Panc1 (cell line): ENCODE results near the gene PRSS22. TPM values are rescaled to one million over a fixed set of nuclear protein-coding genes. Genes with fewer than 3 reads are reported as not detected.

Experiments
- ATAC-seq: fragments of 200-7000 bp; cut with Tn5 transposase; 2 replicates; pipeline ENCODE4 v1.9.1; 2020; ENCODE audit warnings: mild to moderate bottlenecking, moderate library complexity
- BruUV-seq: library from RNA; stranded (reverse); fragments of 400-500 nt; replicated peaks from 2 replicates; lab custom pipeline; 2021; lab: Mats Ljungman, UMichigan
- CTCF ChIA-PET: fragments of 300-600 bp; sonication (Branson Sonifier 250); formaldehyde crosslinking; loops from one replicate; lab custom pipeline; 2022; ENCODE audit warnings: antibody characterized with exemption; lab: Charles Lee
- POLR2A ChIA-PET: fragments of 300-600 bp; sonication (Branson Sonifier 250); formaldehyde crosslinking; loops from one replicate; lab custom pipeline; 2022; ENCODE audit warnings: antibody characterized with exemption; lab: Charles Lee
- DNase-seq: peaks from one replicate; pipeline ENCODE4 v3.0.0-alpha.2; 2010; ENCODE audit warnings: low read depth, low spot score
- H3K27ac ChIP-seq: 2 replicates; pipeline ENCODE4 v1.5.1; 2011; ENCODE audit warnings: mild to moderate bottlenecking, low read length, inconsistent platforms
- H3K27me3 ChIP-seq: fragments of 200-500 bp; sonication (Bioruptor generic); 2 replicates; pipeline ENCODE4 v1.6.0; 2014; ENCODE audit warnings: low read length, inconsistent platforms; ENCODE audit not compliant: control insufficient read depth, insufficient read depth
- H3K36me3 ChIP-seq: fragments of 200-500 bp; sonication (Bioruptor generic); 2 replicates; pipeline ENCODE4 v1.5.1; 2014; ENCODE audit warnings: inconsistent platforms, mild to moderate bottlenecking, low read length, moderate library complexity; ENCODE audit not compliant: control insufficient read depth, insufficient read depth
- H3K4me1 ChIP-seq: 2 replicates; pipeline ENCODE4 v1.5.1; 2011; ENCODE audit warnings: inconsistent platforms, mild to moderate bottlenecking, low read length, moderate library complexity; ENCODE audit not compliant: control insufficient read depth, insufficient read depth
- H3K4me3 ChIP-seq, 2 experiments: 2 replicates each; pipeline ENCODE4 v1.5.1; 2011 to 2012; ENCODE audit warnings: low read depth in 2 of 2, low read length in 2 of 2, mild to moderate bottlenecking in 2 of 2, inconsistent platforms in 1 of 2, moderate library complexity in 1 of 2
- H3K9me3 ChIP-seq: fragments of 200-500 bp; sonication (Bioruptor generic); 2 replicates; pipeline ENCODE4 v1.5.1; 2014; ENCODE audit warnings: low read depth, mild to moderate bottlenecking, inconsistent platforms, low read length, moderate library complexity; ENCODE audit not compliant: control insufficient read depth, insufficient read depth
- CTCF ChIP-seq: fragments of 450-650 bp; IDR thresholded peaks from 2 replicates; pipeline ENCODE4 v1.5.1; 2017; ENCODE audit warnings: mild to moderate bottlenecking
- POLR2AphosphoS5 ChIP-seq: IDR thresholded peaks from 2 replicates; pipeline ENCODE4 v1.6.1; 2012; ENCODE audit warnings: mild to moderate bottlenecking, low read depth, low read length, moderate library complexity
- REST ChIP-seq, 2 experiments: IDR thresholded peaks; 2 replicates each; pipeline ENCODE4 v1.6.1; 2011 to 2012; ENCODE audit warnings: low read depth in 2 of 2, control low read depth in 1 of 2, low read length in 1 of 2, mild to moderate bottlenecking in 1 of 2, moderate library complexity in 1 of 2; ENCODE audit not compliant: insufficient read depth in 1 of 2
- SIN3A ChIP-seq: IDR thresholded peaks from 2 replicates; pipeline ENCODE4 v1.6.1; 2012; ENCODE audit warnings: low read depth, mild to moderate bottlenecking, low read length, moderate library complexity, borderline replicate concordance; ENCODE audit not compliant: insufficient read depth
- TCF7L2 ChIP-seq: IDR thresholded peaks from 2 replicates; pipeline ENCODE4 v1.6.1; 2011; ENCODE audit warnings: mild to moderate bottlenecking, low read depth, low read length, inconsistent platforms
- in situ Hi-C: cut with HindIII; loops from 2 replicates; pipeline ENCODE4 v1.10.0; 2016; ENCODE audit warnings: low sequenced_read_pairs, low pct_unique_long_range_greater_than_20kb
- intact Hi-C: fragments of 100-400 bp; cut with micrococcal nuclease; formaldehyde crosslinking; loops from one replicate; pipeline ENCODE4 v1.10.0; 2022; ENCODE audit not compliant: unreplicated experiment
- total RNA-seq: library from RNA; stranded (reverse); gene quantifications from one replicate; pipeline ENCODE4 v1.2.1, GENCODE V29; 2021; ENCODE audit not compliant: unreplicated experiment

PRSS22 gene
- total RNA-seq, 1 experiment from 2014 or later = 23.9 TPM

- in situ Hi-C loops (no loop called here), intact Hi-C loops (no loop called here)
- Histone ChIP-seq H3K27ac (peak overlapping the region; percentile 83), H3K4me1 (peaks cover 34% of the 10 kb centered on the region), H3K27me3 (no peaks in the 10 kb centered on the region), H3K36me3 (no peaks in the 10 kb centered on the region), H3K9me3 (no peaks in the 10 kb centered on the region), H3K4me3 (no peak overlapping the region)
- no peak for TF ChIP-seq SIN3A
- no peak for TF ChIP-seq CTCF
- no peak for TF ChIP-seq POLR2AphosphoS5
- no peak for TF ChIP-seq TCF7L2
- TF ChIP-seq REST (IDR thresholded peaks at IDR 0.05; ENCODE audit: insufficient read depth in 1 of 2, low read depth in 2 of 2, low read length in 1 of 2) = no peak
- BruUV-seq = no TSS peak
- ChIA-PET CTCF (interaction anchor here (1.4 kb wide), 1 partner anchor 13 kb away, joined by 4 read pairs; no protein-coding TSS in a partner anchor), POLR2A (no interaction called here)
- ATAC-seq (no peak), DNase-seq (no peak)
Observed at GRCh38 chr16:2843526-2843925, 14.4 kb downstream of the PRSS22 start.

- in situ Hi-C loops (no loop called here), intact Hi-C loops (no loop called here)
- no peak for TF ChIP-seq TCF7L2
- no peak for TF ChIP-seq POLR2AphosphoS5
- TF ChIP-seq SIN3A = no peak
- TF ChIP-seq REST (IDR thresholded peaks at IDR 0.05; ENCODE audit: insufficient read depth in 1 of 2, low read depth in 2 of 2, low read length in 1 of 2) = no peak
- TF ChIP-seq CTCF = no peak; the same call in 1 of the 2 replicates
- peaks cover 38% of the 10 kb centered on the region for H3K4me1 ChIP-seq
- BruUV-seq = no TSS peak
- POLR2A ChIA-PET = no interaction called here
- peak overlapping the region; percentile 83 for H3K27ac ChIP-seq
- no peak for DNase-seq
- no peak for ATAC-seq
- H3K9me3 ChIP-seq = no peaks in the 10 kb centered on the region
- no peaks in the 10 kb centered on the region for H3K27me3 ChIP-seq
- H3K4me3 ChIP-seq = no peak overlapping the region
- H3K36me3 ChIP-seq = no peaks in the 10 kb centered on the region
- CTCF ChIA-PET = interaction anchor here (1.4 kb wide), 1 partner anchor 14 kb away, joined by 4 read pairs; no protein-coding TSS in a partner anchor
Observed at GRCh38 chr16:2842340-2843000, 15.5 kb downstream of the PRSS22 start.
